GM21447 (cell line): Measurements from ENCODE around the gene CEP104.

ENCODE experiments used
- ATAC-seq: cut with Tn5 transposase; IDR thresholded peaks from one replicate; pipeline ENCODE4 v1.9.1; 2021; ENCODE audit not compliant: unreplicated experiment

The CEP104 gene

GRCh38 chr1:3856923-3857790 lies at the start of gene CEP104, which contains the start of gene DFFB:
TSS of gene CEP104 (minus strand) at chr1:3857211. CDS start at chr1:3852407, 4,804 bp downstream.
TSS of gene DFFB (plus strand) at chr1:3857476. CDS start at chr1:3857604, 128 bp downstream.
- ATAC-seq, result peak; percentile 95

GRCh38 chr1:3906672-3907020 lies 49.6 kb upstream of the CEP104 start:
- no peak for ATAC-seq

GRCh38 chr1:3905953-3906671 lies 49.1 kb upstream of the CEP104 start:
- ATAC-seq, result no peak

- ATAC-seq, result no peak
Observed at GRCh38 chr1:3905266-3905952, 48.4 kb upstream of the CEP104 start.

GRCh38 chr1:3904843-3905185 lies 47.8 kb upstream of the CEP104 start:
- no peak for ATAC-seq

GRCh38 chr1:3904006-3904842 lies 47.2 kb upstream of the CEP104 start:
- ATAC-seq, result no peak

- no peak for ATAC-seq
Observed at GRCh38 chr1:3903141-3904005, 46.4 kb upstream of the CEP104 start.

GRCh38 chr1:3902571-3903091 lies 45.6 kb upstream of the CEP104 start:
- no peak for ATAC-seq

GRCh38 chr1:3902111-3902511 lies 45.1 kb upstream of the CEP104 start:
- no peak for ATAC-seq

- ATAC-seq, result peak; percentile 44
Observed at GRCh38 chr1:3900969-3901529, 44.0 kb upstream of the CEP104 start.

GRCh38 chr1:3900150-3900968 lies 43.3 kb upstream of the CEP104 start, which contains the start of gene C1orf174:
TSS of gene C1orf174 (minus strand) at chr1:3900272. CDS start at chr1:3900186, 86 bp downstream.
- ATAC-seq, result peak; percentile 68

- peak; percentile 3 for ATAC-seq
Observed at GRCh38 chr1:3899754-3900149, 42.7 kb upstream of the CEP104 start.

- no peak for ATAC-seq
Observed at GRCh38 chr1:3898994-3899753, 42.2 kb upstream of the CEP104 start.

GRCh38 chr1:3898475-3898735 lies 41.4 kb upstream of the CEP104 start:
- ATAC-seq, result no peak

GRCh38 chr1:3896396-3897000 lies 39.5 kb upstream of the CEP104 start:
- no peak for ATAC-seq

GRCh38 chr1:3895951-3896325 lies 38.9 kb upstream of the CEP104 start:
- no peak for ATAC-seq

- no peak for ATAC-seq
Observed at GRCh38 chr1:3895279-3895950, 38.4 kb upstream of the CEP104 start.
